Caco-2 (cell line): ENCODE data around the gene PRIM1. TPM values are rescaled to one million over a fixed set of nuclear protein-coding genes. Genes with fewer than 3 reads are reported as not detected.
"Not testable (repeated sequence)": the region's sequence is repeated elsewhere in the genome, so short reads cannot be mapped to it uniquely, and the experiment has no call there.

Experiments used
- BruUV-seq: library from RNA; stranded (reverse); fragments of 400-500 nt; replicated peaks from 2 replicates; lab custom pipeline; 2021; lab: Mats Ljungman, UMichigan
- CTCF ChIA-PET: fragments of 300-600 bp; sonication (Branson Sonifier 250); formaldehyde crosslinking; loops from one replicate; lab custom pipeline; 2022; ENCODE audit warnings: antibody characterized with exemption; lab: Charles Lee
- POLR2A ChIA-PET: fragments of 300-600 bp; sonication (Branson Sonifier 250); formaldehyde crosslinking; loops from one replicate; lab custom pipeline; 2022; ENCODE audit warnings: antibody characterized with exemption; lab: Charles Lee
- DNase-seq, 2 experiments: peaks; one replicate each; pipeline versions ENCODE4 v3.0.0 to v3.0.0-alpha.2; 2020 to 2022
- H3K27me3 ChIP-seq: replicated peaks from 2 replicates; pipeline ENCODE4 v1.6.0; 2011; ENCODE audit warnings: low read length; ENCODE audit not compliant: control insufficient read depth, insufficient read depth
- H3K36me3 ChIP-seq: 2 replicates; pipeline ENCODE4 v1.5.1; 2011; ENCODE audit warnings: low read length; ENCODE audit not compliant: control insufficient read depth, insufficient read depth
- H3K4me1 ChIP-seq: fragments of 250-450 bp; sonication (Bioruptor Pico); 2 replicates; pipeline ENCODE4 v1.5.1; 2020; ENCODE audit warnings: mild to moderate bottlenecking
- H3K4me3 ChIP-seq: 2 replicates; pipeline ENCODE4 v1.5.1; 2011; ENCODE audit warnings: low read depth, mild to moderate bottlenecking, control low read depth, low read length
- H3K9me3 ChIP-seq: fragments of 250-450 bp; sonication (Bioruptor Pico); 2 replicates; pipeline ENCODE4 v1.5.1; 2020; ENCODE audit warnings: mild to moderate bottlenecking, moderate library complexity
- H3K27ac Mint-ChIP-seq: one replicate; pipeline ENCODE4 v1.8.0; 2022; ENCODE audit warnings: mixed read lengths; ENCODE audit not compliant: unreplicated experiment
- H3K27me3 Mint-ChIP-seq: one replicate; pipeline ENCODE4 v1.8.0; 2022; ENCODE audit warnings: mixed read lengths; ENCODE audit not compliant: insufficient read depth, unreplicated experiment
- H3K36me3 Mint-ChIP-seq: one replicate; pipeline ENCODE4 v1.8.0; 2022; ENCODE audit warnings: mild to moderate bottlenecking, mixed read lengths; ENCODE audit not compliant: insufficient read depth, unreplicated experiment
- H3K4me1 Mint-ChIP-seq: one replicate; pipeline ENCODE4 v1.8.0; 2022; ENCODE audit warnings: low read depth, mixed read lengths; ENCODE audit not compliant: unreplicated experiment
- H3K4me3 Mint-ChIP-seq: one replicate; pipeline ENCODE4 v1.8.0; 2022; ENCODE audit warnings: mild to moderate bottlenecking, moderate library complexity, mixed read lengths; ENCODE audit not compliant: unreplicated experiment
- H3K9me3 Mint-ChIP-seq: one replicate; pipeline ENCODE4 v1.8.0; 2022; ENCODE audit warnings: mixed read lengths; ENCODE audit not compliant: unreplicated experiment
- intact Hi-C: fragments of 100-400 bp; cut with micrococcal nuclease; formaldehyde crosslinking; loops from one replicate; pipeline ENCODE4 v1.10.0; 2022; ENCODE audit not compliant: unreplicated experiment
- total RNA-seq: library from RNA; stranded (reverse); gene quantifications from 2 replicates; pipeline ENCODE4 v1.2.3, GENCODE V29; 2022
- TF ChIP-seq, protein P1 (sequence below), 2 experiments: fragments of 200-600 bp in 1 of 2; IDR thresholded peaks; 1 replicate in 1 of 2; 2 replicates in 1 of 2; pipeline versions ENCODE4 v1.5.1 to v1.8.0; 2011 to 2022; ENCODE audit warnings: antibody characterized with exemption in 1 of 2, control low read depth in 1 of 2, inconsistent platforms in 1 of 2, low read depth in 1 of 2, low read length in 1 of 2, mild to moderate bottlenecking in 1 of 2, moderate library complexity in 1 of 2; ENCODE audit not compliant: insufficient read depth in 1 of 2, severe bottlenecking in 1 of 2, unreplicated experiment in 1 of 2

The PRIM1 gene
- total RNA-seq, 1 experiment from 2014 or later: 38.0 TPM

DNA sequence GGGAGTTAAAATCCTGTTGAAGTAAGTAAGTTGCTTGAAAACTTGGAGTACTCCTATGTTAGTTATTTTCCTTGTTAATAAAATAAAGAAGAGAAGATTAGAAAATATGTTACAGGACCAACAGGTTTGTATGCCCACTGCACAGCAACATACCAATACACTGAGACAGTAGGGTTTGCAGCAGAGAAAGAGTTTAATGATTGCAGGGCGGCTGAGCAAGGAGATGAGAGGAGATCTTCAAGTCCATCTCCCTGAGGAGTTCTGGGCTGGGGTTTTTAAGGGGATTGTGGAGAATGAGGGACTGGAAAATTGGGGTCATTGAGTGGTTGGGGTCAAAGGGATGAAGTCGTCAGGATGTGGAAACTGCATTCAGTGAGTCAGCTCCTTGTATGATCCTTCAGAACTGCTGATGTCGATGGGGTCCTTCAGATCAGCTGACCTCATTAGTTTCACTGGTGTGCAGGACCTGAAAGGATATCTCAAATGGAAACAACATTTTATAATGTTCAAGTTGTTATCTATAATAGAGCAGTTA, 6.7 kb upstream of the PRIM1 start:
- ChIA-PET CTCF (no interaction called here), POLR2A (interaction anchor here (1.4 kb wide), 1 partner anchor 33 kb away, joined by 9 read pairs; the partner anchor contains the start of gene NACA)
- Histone ChIP-seq H3K36me3 (no peaks in the 10 kb centered on the region), H3K9me3 (peaks cover 21% of the 10 kb centered on the region; the same call in 1 of the 2 replicates), H3K27me3 (no peaks in the 10 kb centered on the region), H3K4me1 (0 out of 2 replicates have a peak, but pooled peaks cover 7% of the 10 kb centered on the region), H3K4me3 (no peak overlapping the region)
- Mint-ChIP-seq H3K4me3 (peak overlapping the region; percentile 7), H3K27me3 (no peaks in the 10 kb centered on the region), H3K36me3 (no peaks in the 10 kb centered on the region), H3K9me3 (peaks cover 35% of the 10 kb centered on the region), H3K4me1 (no peaks in the 10 kb centered on the region), H3K27ac (peak overlapping the region; percentile 43)
- intact Hi-C loops: no loop called here
- TF ChIP-seq, protein P1, sequence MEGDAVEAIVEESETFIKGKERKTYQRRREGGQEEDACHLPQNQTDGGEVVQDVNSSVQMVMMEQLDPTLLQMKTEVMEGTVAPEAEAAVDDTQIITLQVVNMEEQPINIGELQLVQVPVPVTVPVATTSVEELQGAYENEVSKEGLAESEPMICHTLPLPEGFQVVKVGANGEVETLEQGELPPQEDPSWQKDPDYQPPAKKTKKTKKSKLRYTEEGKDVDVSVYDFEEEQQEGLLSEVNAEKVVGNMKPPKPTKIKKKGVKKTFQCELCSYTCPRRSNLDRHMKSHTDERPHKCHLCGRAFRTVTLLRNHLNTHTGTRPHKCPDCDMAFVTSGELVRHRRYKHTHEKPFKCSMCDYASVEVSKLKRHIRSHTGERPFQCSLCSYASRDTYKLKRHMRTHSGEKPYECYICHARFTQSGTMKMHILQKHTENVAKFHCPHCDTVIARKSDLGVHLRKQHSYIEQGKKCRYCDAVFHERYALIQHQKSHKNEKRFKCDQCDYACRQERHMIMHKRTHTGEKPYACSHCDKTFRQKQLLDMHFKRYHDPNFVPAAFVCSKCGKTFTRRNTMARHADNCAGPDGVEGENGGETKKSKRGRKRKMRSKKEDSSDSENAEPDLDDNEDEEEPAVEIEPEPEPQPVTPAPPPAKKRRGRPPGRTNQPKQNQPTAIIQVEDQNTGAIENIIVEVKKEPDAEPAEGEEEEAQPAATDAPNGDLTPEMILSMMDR (IDR thresholded peaks at IDR 0.05; ENCODE audit: insufficient read depth in 1 of 2, low read depth in 1 of 2, low read length in 1 of 2, severe bottlenecking in 1 of 2, unreplicated experiment in 1 of 2): no peak
- peak in 1 of 2 experiments; percentile 24 for DNase-seq
- no TSS peak for BruUV-seq

DNA sequence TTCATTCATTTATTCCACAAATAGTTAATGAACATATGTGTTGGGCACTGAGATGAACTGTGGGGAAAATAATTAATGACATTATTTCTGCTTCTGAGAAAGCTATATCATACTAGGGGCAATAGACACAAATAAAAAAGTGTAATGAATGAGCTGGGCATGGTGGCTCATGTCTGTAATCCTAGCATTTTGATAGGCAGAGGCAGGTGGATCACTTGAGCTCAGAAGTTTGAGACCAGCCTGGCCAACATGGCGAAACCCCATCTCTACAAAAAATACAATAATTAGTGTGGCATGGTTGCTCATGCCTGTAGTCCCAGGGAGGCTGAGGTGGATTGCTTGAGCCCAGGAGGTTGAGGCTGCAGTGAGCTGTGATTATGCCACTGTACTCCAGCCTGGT, 5.8 kb upstream of the PRIM1 start:
- H3K36me3 ChIP-seq, DNase-seq, POLR2A ChIA-PET, BruUV-seq, H3K4me3 ChIP-seq, H3K4me1 Mint-ChIP-seq, H3K36me3 Mint-ChIP-seq, CTCF ChIA-PET, H3K27ac Mint-ChIP-seq, H3K4me3 Mint-ChIP-seq, H3K27me3 Mint-ChIP-seq, H3K4me1 ChIP-seq, H3K27me3 ChIP-seq: not testable (repeated sequence)
- peaks cover 21% of the 10 kb centered on the region; the same call in 1 of the 2 replicates for H3K9me3 ChIP-seq
- intact Hi-C loops: loop anchor here (2.0 kb wide), 1 partner anchor 229 kb away; no protein-coding TSS in a partner anchor
- peaks cover 28% of the 10 kb centered on the region for H3K9me3 Mint-ChIP-seq

- ChIA-PET POLR2A (interaction anchor here (0.6 kb wide), 1 partner anchor 28 kb away, joined by 3 read pairs; the partner anchor contains the start of gene NACA), CTCF (no interaction called here)
- BruUV-seq: TSS peak; percentile 65
- TF ChIP-seq, protein P1 (IDR thresholded peaks at IDR 0.05; ENCODE audit: insufficient read depth in 1 of 2, low read depth in 1 of 2, low read length in 1 of 2, severe bottlenecking in 1 of 2, unreplicated experiment in 1 of 2): no peak
- Histone ChIP-seq H3K4me3 (no peak overlapping the region), H3K9me3 (peaks cover 9% of the 10 kb centered on the region; the same call in 1 of the 2 replicates), H3K27me3 (no peaks in the 10 kb centered on the region), H3K36me3 (no peaks in the 10 kb centered on the region), H3K4me1 (no peaks in the 10 kb centered on the region)
- H3K4me1 Mint-ChIP-seq: peaks cover 9% of the 10 kb centered on the region
- no peak for DNase-seq
- no peak overlapping the region for H3K4me3 Mint-ChIP-seq
- H3K27ac Mint-ChIP-seq: no peak overlapping the region
- intact Hi-C loops: no loop called here
- H3K36me3 Mint-ChIP-seq: no peaks in the 10 kb centered on the region
- no peaks in the 10 kb centered on the region for H3K27me3 Mint-ChIP-seq
- H3K9me3 Mint-ChIP-seq: peaks cover 19% of the 10 kb centered on the region
Observed at GRCh38 chr12:56753566-56753965, 1.4 kb upstream of the PRIM1 start.

DNA sequence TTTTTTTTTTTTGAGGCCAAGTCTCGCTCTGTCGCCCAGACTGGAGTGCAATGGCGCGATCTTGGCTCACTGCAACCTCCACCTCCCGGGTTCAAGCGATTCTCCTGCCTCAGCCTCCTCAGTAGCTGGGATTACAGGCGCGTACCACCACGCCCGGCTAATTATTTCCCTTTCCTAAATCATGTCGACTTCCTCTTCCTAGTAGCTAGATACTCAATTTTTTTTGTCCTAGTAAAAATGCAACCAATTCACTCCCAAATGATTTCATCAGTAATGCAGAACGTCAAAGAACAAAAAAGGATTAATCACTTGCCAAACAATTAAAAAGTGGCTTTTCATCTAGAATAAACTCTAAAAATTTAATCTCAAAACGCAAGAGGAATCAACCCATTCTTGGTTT, 1.5 kb downstream of the PRIM1 start:
- BruUV-seq, H3K4me1 Mint-ChIP-seq, H3K9me3 Mint-ChIP-seq, H3K27me3 Mint-ChIP-seq, H3K27me3 ChIP-seq, H3K4me1 ChIP-seq, intact Hi-C loops, H3K36me3 ChIP-seq, H3K27ac Mint-ChIP-seq, H3K9me3 ChIP-seq, CTCF ChIA-PET, H3K4me3 ChIP-seq, DNase-seq: not testable (repeated sequence)
- Mint-ChIP-seq H3K36me3 (peaks cover 13% of the 10 kb centered on the region), H3K4me3 (peak overlapping the region; percentile 96)
- POLR2A ChIA-PET: interaction anchor here (1.4 kb wide), 1 partner anchor 62 kb away, joined by 5 read pairs; the partner anchor contains the start of gene PTGES3
